Measurements from ENCODE around the gene XKR3.
"Not testable (repeated sequence)": the region's sequence is repeated elsewhere in the genome, so short reads cannot be mapped to it uniquely, and the experiment has no call there.

The XKR3 gene

DNA sequence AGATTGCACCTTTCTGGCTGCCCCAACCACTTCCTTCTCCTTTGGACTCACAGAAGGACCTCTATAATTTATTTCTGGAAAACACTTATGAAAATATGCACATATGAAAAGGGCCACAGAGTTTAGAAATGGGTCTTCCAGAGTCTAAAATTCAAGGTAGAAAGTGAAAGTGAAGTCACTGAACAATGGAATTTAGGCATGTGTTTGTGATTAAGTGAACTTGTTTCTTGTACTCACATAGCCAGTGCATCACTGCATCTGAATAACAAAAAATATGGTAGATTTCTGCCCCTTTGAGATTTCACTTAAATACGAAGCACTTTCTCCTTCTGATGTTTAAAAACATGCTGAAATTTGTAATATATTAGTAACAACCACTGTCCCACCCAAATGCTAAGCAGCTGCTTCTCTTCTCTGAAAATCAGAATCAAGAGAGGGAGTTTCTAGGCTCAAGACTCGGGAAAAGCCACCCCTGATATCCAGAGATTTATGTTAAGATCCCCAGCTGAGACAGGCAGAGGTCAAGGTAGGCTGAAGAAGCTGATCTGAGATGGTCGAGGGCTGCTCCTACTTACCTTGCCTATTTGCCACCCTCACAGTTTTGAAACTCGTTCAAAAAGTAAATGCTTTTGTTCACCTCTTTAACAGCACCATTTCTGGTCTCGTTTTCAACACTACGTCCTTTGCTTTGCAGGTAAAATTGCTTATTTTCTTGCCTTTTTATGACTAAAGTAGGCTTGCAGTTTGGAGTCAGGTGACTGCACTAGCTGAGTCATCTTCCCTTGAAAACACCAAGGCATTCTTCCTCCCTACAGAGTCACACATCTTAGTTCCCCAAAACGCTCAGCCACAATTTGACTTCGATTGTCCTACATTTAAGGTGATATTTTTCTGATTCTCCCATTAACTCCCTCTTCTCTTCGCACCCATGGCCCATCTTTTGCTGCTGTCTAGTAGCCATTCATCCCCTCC lies at the start of gene XKR3:
TSS of gene XKR3 (minus strand) at position 696 of the 972 bp plus-strand sequence. CDS start 17,338 bp downstream, outside the sequence.
- no peak for DNase-seq

DNA sequence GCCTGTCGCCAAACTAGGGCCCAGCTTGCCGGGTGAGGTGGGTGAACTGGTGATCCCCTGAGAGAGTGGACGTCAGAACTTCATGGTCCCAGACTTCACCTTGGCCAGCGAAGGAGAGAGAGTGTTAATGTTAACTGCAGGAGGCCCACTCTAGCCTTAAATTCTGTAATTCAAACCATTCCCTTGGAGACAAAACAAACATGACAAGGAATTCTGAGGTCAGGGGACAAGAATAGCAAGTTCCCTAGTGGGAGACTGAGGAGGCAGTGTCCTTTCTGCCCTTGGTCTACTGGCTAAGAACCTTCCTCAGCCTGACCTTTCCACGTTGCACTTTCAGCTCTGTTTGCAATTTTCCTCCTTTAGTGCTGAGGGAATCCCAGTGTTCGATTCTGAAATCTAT lies 44.4 kb upstream of the XKR3 start:
- DNase-seq, result not testable (repeated sequence)

DNA sequence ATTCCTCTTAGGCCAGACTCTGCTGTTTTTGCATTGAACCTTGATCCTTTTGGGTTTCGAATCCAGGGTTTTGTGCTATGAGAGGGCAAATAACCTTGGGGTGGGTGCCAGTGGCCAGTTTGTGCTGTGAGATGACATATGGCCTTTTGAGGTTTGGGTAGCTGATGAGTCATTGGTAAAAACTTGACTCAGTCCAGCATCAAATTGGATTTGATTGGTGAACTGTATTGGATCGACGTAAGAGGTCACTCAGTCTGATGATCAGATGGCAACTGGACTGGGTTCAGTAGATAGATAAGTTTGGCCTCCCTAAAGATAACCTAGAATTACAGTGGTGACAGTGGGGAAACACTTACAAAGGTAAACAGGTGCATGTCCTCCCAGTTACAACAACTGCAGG lies 41.0 kb upstream of the XKR3 start:
- no peak for DNase-seq

DNA sequence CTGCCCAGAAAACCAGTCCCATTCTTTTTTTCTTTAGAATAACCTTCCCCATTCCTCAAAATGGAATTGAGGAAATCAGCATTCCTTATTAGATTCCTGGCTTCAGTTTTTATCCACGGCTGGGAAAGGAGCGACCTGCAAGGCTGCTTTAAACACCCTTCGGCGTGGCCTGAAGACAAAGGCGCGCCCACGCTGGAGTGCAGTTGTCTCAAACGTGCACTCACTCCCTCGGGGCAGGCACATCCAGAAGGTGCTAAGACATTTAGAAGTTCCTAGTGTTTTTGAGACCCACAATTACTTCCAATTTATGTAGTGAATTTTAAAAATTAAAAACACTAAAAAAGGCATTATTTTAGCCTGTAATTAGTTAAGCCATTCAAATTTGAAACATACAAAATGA lies 31.6 kb upstream of the XKR3 start:
- DNase-seq, result not testable (repeated sequence)

DNA sequence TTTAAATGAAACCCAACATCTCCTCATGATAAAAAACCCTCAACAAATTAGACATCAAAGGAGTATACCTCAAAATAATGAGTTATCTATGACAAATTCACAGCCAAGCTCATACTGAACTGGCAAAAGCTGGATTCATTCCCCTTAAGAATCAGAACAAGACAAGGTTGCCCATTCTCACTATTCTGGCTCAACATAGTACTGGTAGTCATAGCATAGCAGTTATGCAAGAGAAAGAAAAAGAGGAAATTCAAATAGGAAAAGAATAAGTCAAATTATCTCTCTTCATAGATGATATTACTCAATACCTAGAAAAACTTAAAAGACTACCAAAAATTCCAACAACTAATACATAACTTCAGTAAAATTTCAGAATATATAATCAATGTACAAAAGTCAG lies 29.4 kb upstream of the XKR3 start:
- no peak for DNase-seq

DNA sequence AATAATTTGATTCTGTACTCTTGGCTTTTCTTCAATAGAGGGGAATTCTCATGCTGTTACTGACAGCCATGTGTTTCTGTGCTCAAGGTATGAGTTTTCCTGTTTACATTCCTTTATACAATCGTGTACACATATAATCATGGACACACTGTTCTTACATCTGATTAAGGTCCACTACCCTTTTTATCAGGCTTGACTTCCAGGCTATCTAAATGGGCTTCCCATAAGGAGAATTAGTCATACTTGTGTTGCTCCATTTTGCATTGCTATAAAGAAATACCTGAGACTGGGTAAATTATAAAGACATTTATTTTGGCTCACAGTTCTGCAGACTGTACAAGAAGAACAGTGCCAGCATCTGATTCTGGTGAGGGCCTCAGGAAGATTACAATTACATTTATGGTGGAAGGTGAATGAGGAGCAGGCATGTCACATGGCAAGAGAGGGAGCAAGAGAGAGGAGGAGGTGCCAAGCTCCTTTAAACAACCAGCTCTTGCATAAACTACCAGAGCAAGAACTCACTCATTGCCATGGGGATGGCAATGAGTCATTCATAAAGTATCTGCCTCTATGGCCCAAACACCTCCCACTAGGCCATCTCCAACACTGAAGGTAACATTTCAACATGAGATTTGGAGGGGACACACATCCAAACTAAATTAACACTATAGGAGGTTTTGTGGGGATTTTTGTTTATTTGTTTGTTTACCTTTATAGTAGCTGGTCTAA lies 26.2 kb upstream of the XKR3 start:
- DNase-seq, result not testable (repeated sequence)

DNA sequence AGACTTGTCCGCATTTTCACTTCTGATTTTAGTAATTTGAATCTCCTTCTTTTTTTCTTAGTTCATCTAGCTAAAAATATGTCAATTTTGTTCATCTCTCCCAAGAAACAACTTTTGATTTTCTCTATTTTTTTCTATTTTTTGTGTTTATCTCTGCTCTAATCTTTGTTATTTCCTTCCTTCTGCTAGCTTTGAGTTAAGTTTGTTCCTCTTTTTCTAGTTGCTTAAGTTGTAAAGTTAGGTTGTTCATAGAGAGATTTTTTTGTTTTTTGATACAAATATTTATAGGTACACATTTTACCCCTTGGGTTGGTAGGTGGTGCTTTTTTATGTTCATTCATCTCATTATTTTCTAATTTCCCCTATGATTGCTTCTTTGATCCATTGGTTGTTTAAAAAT lies 22.1 kb upstream of the XKR3 start:
- no peak for DNase-seq

DNA sequence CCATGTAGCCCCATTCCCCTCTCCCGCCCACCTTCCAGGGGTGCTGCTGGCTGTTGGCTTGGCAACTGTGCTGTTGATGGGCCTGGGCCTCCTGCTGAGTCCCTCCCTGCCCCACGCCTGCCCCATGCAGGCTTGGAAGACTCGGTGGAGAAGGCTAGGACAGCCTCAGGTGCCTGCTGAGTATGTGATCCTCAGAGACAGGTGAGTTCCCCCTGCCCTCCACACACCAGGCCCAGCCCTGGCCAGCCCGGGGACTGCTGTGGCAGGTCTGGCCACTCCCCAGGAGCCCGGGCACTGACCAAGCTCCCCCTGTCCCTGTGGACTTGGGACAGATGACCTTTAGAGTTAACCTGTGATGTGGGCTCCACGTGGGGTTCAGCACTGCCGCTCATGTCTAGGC lies 20.7 kb upstream of the XKR3 start:
- DNase-seq, result no peak

DNA sequence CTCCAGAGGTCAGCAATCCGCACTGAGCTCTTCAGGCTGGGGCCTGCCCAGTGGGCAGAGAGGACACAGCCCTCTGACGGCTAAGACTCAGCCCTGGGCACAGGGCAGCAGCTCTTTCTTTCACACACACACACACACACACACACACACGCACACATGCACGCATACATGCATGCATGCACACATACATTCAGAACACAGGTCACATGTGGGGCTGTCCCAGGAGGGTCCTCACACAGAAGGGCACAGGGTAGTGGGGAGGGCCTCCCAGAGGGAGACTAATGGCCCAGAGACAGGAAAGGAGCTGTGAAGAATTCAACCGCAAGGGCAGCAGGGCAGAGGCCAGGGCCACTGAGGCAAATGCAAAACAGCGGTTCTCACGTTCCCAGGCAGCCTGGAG lies 20.3 kb upstream of the XKR3 start:
- DNase-seq, result no peak

DNA sequence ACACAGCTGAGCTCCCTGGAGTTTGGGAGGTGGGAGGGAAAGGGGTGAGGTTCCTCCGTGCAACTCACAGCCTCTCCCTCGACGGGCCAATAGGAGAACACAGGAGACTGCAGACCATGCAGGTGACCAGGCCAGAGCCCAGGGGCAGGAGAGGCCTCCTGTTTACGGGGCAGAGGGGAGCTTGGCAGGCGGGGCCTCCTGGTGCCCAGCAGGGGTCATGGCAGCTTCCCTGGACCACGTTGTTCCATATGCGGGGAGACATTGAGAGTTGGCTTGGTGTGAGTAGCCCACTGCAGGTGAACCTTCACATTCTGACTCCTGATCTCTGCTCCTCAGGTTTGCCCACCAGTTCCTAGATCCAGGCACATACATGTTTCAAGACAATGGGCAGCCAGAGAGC lies 19.3 kb upstream of the XKR3 start:
- DNase-seq, result no peak

DNA sequence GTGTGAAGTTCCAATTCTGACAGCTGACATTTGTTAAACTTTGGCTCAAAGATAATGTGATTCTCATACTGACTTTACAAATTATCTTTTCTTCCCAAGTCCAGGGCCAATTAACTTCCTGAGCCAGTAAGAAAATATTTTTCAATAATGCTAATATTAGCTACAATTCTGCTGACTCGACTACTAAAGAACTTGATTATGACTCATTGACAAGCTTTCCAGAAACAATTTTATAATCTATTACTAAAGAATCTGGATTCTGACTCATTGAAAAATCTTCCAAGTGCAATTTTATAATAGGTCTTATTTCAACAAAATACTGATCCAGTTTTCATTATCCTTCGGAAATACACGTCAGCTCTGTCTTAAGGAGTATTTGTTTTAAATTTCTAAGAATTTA lies 12.9 kb upstream of the XKR3 start:
- DNase-seq, result no peak

DNA sequence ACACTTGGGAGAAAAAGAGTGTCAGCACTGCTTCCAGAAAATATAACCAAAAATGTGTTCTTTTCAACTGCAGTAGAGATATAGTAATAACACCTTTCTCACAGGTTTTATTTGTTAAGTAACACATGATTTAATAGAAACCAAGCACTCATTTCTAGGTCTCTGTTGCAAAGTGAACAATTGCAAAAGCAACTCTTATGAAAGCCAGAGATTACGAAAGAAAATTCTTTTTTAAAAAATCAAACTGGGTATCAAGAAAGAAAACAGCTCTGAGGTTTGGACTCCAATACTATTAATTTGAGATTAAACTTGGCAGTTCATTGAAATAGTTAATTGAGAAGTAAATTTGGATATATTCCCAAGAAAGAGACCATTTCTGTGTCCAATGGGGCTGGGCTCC lies 9.8 kb upstream of the XKR3 start:
- DNase-seq, result no peak

DNA sequence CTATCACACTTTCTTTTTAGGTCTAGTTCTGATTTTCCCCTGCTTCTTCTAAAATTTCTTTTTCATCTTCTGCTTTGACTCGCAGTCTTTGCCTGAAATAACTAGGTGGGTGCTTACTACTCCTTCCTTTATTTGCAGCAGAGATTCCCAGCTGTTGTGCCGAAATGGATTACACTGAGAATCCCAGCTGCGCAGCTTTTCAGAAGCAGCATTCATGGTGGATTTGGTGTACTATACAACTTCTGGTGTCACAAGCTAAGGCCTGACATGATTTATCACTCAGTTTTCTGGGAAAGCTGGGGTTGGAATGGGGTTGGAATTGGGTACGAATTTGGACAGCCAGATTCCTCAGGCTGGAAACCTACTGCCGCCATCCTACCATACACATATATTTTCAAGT lies 6.0 kb upstream of the XKR3 start:
- no peak for DNase-seq

DNA sequence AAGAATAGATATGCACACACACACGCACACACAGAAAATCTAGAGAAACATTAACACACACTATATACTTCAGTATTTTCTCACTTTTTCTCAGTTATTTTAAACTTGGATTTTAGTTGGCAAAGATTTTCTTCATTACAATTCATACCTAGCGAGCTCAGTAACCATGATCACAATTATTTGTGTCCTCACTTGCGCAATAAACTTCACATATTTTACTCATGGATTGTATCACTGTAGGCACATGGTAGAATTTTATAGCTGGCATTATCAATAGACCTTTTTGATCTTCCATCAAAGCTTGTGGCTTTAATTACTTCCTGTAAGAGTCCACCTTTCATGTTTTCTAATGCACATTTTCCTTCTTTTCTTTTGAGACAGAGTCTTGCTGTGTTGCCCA lies 4.8 kb upstream of the XKR3 start:
- no peak for DNase-seq

DNA sequence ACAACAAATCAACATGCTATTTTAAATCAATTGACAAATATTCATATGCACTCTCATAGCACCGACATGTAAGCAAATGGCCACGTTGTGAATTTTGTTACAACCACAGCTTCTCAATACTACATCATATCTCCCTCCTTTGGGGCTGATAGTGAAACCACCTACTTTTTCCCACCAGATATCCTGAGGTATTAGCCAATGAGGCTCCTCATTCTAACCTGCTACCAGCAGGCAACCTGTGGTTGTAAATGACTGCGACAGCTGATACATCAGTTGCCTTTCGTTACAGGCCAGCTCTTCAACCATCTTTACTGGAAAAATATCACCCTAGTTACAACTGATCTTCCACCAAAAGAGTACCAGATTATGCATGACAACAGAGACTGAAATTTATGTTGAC lies 3.7 kb upstream of the XKR3 start:
- DNase-seq, result no peak

DNA sequence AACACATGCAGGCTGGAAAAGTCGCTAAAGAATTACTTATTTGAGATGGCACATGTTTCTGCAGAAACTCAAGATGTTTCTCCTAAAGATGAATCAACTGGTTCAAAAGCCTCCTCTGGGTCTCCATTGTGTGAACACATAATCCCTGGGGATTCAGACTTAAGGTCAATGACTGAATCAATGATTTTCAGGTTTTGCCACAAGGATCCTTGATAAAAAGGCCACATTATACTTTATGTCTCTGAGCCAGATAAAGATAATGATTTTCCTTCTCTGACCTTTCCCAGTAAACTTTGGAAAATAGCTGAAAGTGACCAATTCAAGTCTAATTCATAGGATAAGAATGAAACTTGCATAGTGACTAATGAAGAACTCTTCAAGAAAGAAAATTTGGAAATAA lies 2.3 kb upstream of the XKR3 start:
- no peak for DNase-seq

DNA sequence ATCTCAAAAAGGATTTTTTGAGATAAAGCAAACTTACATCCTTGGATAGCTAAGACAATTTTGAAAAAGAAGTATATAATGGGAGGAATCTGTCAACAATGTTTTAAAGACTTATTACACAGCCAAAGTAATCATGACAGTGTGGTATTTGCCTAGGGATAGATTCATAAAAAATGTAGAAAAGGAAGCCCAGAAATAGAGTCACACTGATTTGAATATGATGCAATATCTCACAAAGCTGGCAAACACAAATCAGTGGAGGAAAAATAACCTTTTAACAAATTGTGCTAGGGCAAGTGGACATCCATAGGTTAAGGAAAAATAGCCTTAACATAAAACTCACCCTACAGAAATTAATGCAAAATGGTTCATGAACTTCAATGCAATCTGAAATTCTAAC lies 6.0 kb downstream of the XKR3 start:
- DNase-seq, result no peak

DNA sequence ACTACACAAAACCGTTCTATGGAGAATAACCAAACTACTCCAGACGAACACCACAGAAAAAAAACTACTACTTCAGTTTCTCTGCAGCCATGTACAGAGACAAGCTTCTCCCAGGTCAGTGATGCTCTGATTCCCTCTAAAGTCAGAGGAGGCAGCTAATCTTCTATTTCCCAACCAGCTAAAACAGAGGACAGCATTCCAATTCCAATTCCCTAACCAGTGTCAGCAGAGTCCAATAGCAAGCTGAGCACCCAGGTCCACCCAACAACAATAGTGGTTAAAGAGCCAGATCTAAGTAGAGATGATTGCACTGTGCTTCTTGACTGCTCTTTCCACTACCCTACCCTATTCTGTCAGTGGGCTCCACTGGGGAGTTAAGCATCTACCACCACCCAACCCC lies 6.7 kb downstream of the XKR3 start:
- no peak for DNase-seq

DNA sequence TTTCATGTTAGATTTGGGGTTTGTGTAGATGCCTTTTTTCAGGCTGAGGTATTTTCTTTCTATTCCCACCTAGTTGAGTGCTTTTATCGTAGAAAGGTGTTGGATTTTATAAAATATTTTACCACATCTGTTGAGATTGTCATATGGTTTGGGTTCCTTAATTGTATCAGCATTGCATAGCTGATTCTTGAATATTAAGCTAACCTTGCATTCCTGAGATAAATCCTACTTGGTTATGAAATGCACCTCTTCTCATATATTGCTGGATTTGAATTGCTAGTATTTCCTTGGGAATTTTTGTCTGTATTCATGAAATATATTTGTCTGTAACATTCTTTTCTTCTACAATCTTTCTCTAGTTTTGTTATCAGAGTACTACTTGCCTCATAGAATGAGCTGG lies 10.1 kb downstream of the XKR3 start:
- no peak for DNase-seq

DNA sequence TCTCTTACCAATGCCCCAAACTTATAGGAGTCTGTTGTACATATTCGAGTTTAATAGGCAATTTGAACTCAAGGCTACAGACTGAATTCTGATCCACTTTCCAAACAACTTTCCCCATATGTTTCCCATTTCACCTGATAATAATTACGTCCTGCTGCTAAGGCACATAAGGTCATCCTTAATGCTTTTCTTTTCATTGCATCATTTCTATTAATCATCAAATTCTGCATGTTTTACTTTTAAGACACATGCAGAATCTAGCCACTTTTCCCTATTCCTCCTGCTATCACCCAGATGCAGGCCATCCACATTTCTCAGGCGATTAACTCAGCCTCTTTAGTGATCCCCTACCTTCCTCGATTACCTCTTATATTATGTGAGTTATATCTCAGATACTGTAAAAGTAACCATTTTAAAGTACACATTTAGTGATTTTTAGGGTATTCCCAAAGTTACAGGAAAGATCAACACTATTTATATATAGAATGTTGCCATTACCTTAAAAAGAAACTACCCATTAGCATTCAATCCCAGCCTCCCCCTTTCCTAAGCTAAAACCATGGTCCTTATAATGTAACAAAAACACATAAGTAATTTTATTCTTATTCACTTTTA lies 14.9 kb downstream of the XKR3 start:
- DNase-seq, result no peak

DNA sequence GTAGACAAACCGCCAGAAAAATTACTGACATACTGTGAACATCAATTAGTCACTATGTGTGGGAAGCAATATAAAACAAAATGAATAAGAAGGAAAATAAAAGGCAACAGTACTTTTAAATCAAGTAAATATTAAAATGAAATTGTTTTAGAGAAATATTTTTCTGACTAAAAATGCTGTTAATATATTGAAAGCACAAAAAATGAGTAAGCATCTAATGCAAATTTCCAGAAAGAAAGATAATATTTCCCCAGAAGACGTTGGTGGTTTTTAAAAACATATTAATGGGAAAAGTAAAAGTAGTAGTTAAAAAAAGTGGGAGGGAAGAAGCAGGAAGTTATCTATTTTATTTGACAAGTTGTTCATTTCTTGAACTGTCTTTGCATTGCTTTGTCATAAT lies 16.5 kb downstream of the XKR3 start:
- no peak for DNase-seq

DNA sequence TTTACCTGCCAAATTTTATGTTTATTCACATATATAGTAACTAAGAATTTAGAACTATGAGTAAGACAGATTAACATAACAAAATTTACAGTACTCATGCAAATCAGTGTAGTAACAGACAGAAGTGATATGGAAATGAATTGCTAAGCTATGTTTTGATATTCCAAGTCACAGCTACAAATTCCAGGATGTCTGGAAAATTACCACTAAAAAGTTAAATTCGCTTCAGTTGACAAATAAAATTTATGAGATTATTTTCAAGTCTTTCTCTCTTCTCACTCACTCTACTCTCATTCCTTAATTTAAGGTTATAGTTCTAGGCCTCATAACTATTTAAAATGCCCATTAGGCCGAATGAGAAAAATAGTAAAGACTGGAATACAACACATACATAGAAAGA lies 18.1 kb downstream of the XKR3 start:
- DNase-seq, result no peak

DNA sequence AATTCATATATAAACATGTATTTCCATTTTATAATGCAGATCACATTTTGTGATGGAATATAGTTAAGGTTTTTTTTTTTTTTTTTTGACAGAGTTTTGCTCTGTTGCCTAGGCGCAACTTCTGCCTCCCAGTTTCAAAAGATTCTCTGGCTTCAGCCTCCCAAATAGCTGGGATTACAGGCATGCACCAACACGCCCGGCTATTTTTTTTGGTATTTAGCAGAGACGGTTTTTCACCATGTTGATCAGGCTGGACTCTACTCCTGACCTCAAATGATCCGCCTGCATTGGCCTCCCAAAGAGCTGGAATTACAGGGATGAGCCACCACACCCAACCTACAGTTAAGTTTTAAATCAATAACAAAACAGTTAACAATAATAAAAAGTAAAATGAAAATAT lies 18.8 kb downstream of the XKR3 start:
- DNase-seq, result no peak

DNA sequence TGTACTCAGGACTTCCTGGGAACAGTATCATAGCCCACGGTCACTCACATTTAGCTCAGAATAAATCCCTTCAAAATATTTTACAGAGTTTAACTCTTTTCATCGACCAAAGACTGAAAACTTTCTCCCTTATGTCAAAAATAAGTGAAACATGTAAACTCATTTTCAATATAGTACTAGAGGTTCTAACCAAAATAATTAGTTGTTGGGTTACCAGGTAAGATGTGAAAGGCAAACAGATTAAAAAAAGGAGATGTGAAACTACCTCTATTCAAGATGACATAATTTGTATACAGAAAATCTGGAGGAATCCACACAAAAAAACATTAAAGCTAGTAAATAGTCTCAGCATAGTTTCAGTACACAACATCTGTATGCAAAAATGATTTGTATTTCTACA lies 20.3 kb downstream of the XKR3 start:
- DNase-seq, result no peak
